NT2/D1 (cell line): Measurements from ENCODE around the gene PPIL6.

ENCODE experiments used
- DNase-seq: peaks from one replicate; pipeline ENCODE4 v3.0.0-alpha.2; 2011; ENCODE audit warnings: low read depth, low spot score
- H3K27me3 ChIP-seq: 2 replicates; pipeline ENCODE4 v1.6.0; 2011; ENCODE audit warnings: mild to moderate bottlenecking; ENCODE audit not compliant: insufficient read length, insufficient read depth
- H3K36me3 ChIP-seq: 2 replicates; pipeline ENCODE4 v1.6.1; 2011; ENCODE audit warnings: mild to moderate bottlenecking, low read length, mixed read lengths; ENCODE audit not compliant: insufficient read depth, insufficient read length
- H3K4me1 ChIP-seq: 2 replicates; pipeline ENCODE4 v1.5.1; 2011; ENCODE audit not compliant: insufficient read depth, insufficient read length
- H3K4me3 ChIP-seq: 2 replicates; pipeline ENCODE4 v1.5.1; 2011; ENCODE audit warnings: low read depth; ENCODE audit not compliant: insufficient read length
- H3K9ac ChIP-seq: 2 replicates; pipeline ENCODE4 v1.6.0; 2011; ENCODE audit warnings: low read depth; ENCODE audit not compliant: insufficient read length
- H3K9me3 ChIP-seq: 2 replicates; pipeline ENCODE4 v1.5.1; 2011; ENCODE audit warnings: mild to moderate bottlenecking, low read length; ENCODE audit not compliant: insufficient read depth
- SUZ12 ChIP-seq: IDR thresholded peaks from 2 replicates; pipeline ENCODE4 v1.6.1; 2011; ENCODE audit not compliant: insufficient read length, insufficient read depth; ENCODE audit errors: extremely low read depth
- YY1 ChIP-seq: IDR thresholded peaks from 2 replicates; pipeline ENCODE4 v1.6.1; 2011; ENCODE audit not compliant: insufficient read length, insufficient read depth
- ZNF274 ChIP-seq: IDR thresholded peaks from 2 replicates; pipeline ENCODE4 v1.6.1; 2011; ENCODE audit warnings: mild to moderate bottlenecking, low read depth, low read length

PPIL6 gene

DNA sequence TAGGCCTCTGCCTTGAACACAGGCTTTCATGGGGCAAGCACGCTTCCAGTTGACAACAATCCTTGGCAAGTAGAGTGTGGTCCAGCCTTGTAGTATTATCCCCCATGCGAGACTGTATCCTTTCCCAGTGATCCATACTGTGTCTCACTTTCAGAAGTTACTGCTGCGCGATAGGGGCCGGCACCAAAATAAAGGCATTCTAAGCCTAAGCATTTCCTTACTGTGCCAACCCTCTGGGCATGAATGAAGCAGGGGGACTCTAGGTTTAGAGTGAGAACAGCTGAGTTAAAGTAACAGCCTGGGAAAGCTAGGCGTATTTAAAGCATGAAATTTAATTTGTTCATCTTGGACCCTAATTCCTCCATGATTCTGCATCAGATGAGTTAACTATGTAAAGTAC lies 97.5 kb downstream of the PPIL6 start:
- no peak overlapping the region for H3K9ac ChIP-seq
- H3K27me3 ChIP-seq, result no peaks in the 10 kb centered on the region
- no peaks in the 10 kb centered on the region for H3K36me3 ChIP-seq
- DNase-seq, result no peak
- TF ChIP-seq YY1 (no peak), SUZ12 (no peak), ZNF274 (no peak)
- no peaks in the 10 kb centered on the region for H3K4me1 ChIP-seq
- no peaks in the 10 kb centered on the region for H3K9me3 ChIP-seq
- H3K4me3 ChIP-seq, result no peak overlapping the region

DNA sequence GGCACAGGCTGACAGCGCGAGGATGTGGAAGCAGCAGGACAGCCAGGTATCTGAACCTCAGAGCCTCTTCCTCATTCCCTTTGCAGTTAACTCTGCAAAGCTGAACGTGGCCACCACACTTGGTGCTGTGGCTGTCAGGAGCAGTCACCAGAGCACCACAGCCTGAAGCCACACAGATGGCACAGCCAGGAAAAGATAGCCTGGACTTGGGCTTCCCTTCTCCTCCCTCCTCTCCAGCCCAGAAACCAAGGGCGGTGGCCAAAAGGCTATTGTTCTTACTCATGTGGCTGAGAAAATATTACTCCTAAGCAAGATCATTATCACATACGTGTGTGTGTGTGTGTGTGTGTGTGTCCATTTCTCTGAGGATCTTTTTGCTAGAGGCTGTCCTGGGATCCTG lies 97.9 kb downstream of the PPIL6 start:
- Histone ChIP-seq H3K4me1 (no peaks in the 10 kb centered on the region), H3K9ac (no peak overlapping the region), H3K9me3 (no peaks in the 10 kb centered on the region), H3K27me3 (no peaks in the 10 kb centered on the region), H3K36me3 (no peaks in the 10 kb centered on the region), H3K4me3 (no peak overlapping the region)
- DNase-seq, result no peak
- TF ChIP-seq SUZ12, result no peak

DNA sequence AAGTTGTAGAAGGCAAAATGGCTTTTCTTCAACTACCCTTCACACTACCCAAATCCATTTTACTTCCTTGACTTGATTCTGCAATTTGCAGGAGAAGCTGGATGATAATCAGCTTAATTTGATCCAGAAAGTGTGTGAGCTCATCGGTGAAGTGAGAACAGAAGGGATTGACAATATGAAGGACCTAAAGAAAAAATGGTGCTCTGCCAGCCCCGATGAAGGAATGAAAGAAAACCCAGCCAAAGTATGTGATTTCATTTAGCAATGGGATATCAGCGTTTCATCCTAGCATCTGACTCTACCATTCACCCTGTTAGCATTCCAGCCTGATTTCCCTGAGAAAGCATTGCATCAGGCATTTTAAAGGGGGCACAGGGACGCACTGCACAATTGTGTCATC lies 99.6 kb downstream of the PPIL6 start:
- H3K4me1 ChIP-seq, result peaks cover 3% of the 10 kb centered on the region
- H3K27me3 ChIP-seq, result no peaks in the 10 kb centered on the region
- TF ChIP-seq ZNF274, result no peak
- H3K9ac ChIP-seq, result no peak overlapping the region
- H3K9me3 ChIP-seq, result no peaks in the 10 kb centered on the region
- H3K36me3 ChIP-seq, result no peaks in the 10 kb centered on the region
- no peak for DNase-seq
- no peak overlapping the region for H3K4me3 ChIP-seq
